HEK293 (cell line): ENCODE data around the gene RGS11.

Source experiments
- ATF2 ChIP-seq: fragments of 450-650 bp; formaldehyde crosslinking; IDR thresholded peaks from 2 replicates; pipeline ENCODE4 v1.5.1; 2016; ENCODE audit warnings: missing biosample characterization, missing genetic modification characterization, low read depth
- CTCF ChIP-seq: fragments of 450-650 bp; formaldehyde crosslinking; IDR thresholded peaks from 2 replicates; pipeline ENCODE4 v1.5.1; 2016; ENCODE audit warnings: missing biosample characterization, missing genetic modification characterization
- KLF1 ChIP-seq: fragments of 450-650 bp; formaldehyde crosslinking; IDR thresholded peaks from 2 replicates; pipeline ENCODE4 v1.5.1; 2016; ENCODE audit warnings: missing biosample characterization, missing genetic modification characterization
- ZBTB21 ChIP-seq: fragments of 450-650 bp; formaldehyde crosslinking; IDR thresholded peaks from 2 replicates; pipeline ENCODE4 v1.5.1; 2017; ENCODE audit warnings: missing biosample characterization, missing genetic modification characterization
- ZBTB48 ChIP-seq: fragments of 450-650 bp; formaldehyde crosslinking; IDR thresholded peaks from 2 replicates; pipeline ENCODE4 v1.5.1; 2016; ENCODE audit warnings: missing biosample characterization, missing genetic modification characterization
- ZFP3 ChIP-seq: fragments of 450-650 bp; formaldehyde crosslinking; IDR thresholded peaks from 2 replicates; pipeline ENCODE4 v1.5.1; 2016; ENCODE audit warnings: low read depth, missing biosample characterization, missing genetic modification characterization
- ZNF121 ChIP-seq: fragments of 450-650 bp; formaldehyde crosslinking; IDR thresholded peaks from 2 replicates; pipeline ENCODE4 v1.5.1; 2016; ENCODE audit warnings: missing biosample characterization, missing genetic modification characterization
- ZNF174 ChIP-seq: fragments of 450-650 bp; formaldehyde crosslinking; IDR thresholded peaks from 2 replicates; pipeline ENCODE4 v1.5.0; 2017; ENCODE audit warnings: missing biosample characterization, mild to moderate bottlenecking, missing genetic modification characterization
- ZNF24 ChIP-seq: fragments of 450-650 bp; formaldehyde crosslinking; IDR thresholded peaks from 2 replicates; pipeline ENCODE4 v1.5.1; 2016; ENCODE audit warnings: missing biosample characterization, missing genetic modification characterization
- ZNF311 ChIP-seq: fragments of 450-650 bp; formaldehyde crosslinking; IDR thresholded peaks from 2 replicates; pipeline ENCODE4 v1.5.1; 2017; ENCODE audit warnings: missing biosample characterization, missing genetic modification characterization, borderline replicate concordance
- ZNF549 ChIP-seq: fragments of 450-650 bp; IDR thresholded peaks from 2 replicates; pipeline ENCODE4 v1.5.1; 2018; ENCODE audit warnings: missing biosample characterization, missing genetic modification characterization, mild to moderate bottlenecking, inconsistent platforms, moderate library complexity
- ZNF585B ChIP-seq: fragments of 450-650 bp; formaldehyde crosslinking; IDR thresholded peaks from 2 replicates; pipeline ENCODE4 v1.5.1; 2016; ENCODE audit warnings: missing biosample characterization, missing genetic modification characterization

GRCh38 chr16:282491-282890 lies 6.7 kb upstream of the RGS11 start:
- TF ChIP-seq ZNF585B (no peak), ZNF311 (tag by site-specific recombination) (no peak), CTCF (tag by site-specific recombination) (no peak), ZNF174 (tag by site-specific recombination) (no peak), ZFP3 (tag by site-specific recombination) (no peak), ZNF121 (no peak), ZNF24 (tag by site-specific recombination) (no peak), ZBTB21 (tag by site-specific recombination) (no peak), ATF2 (tag by site-specific recombination) (no peak), ZNF549 (tag by site-specific recombination) (no peak), ZBTB48 (tag by site-specific recombination) (no peak), KLF1 (no peak)
